ENCODE data around the gene NQO1. TPM values are rescaled to one million over a fixed set of nuclear protein-coding genes. Genes with fewer than 3 reads are reported as not detected.

The NQO1 gene
- total and polyA plus RNA-seq, 2 of the 8 experiments (the other 6 are each of a cell fraction or from before 2014, with no cell fraction given): 32.7 to 45.7 TPM

DNA sequence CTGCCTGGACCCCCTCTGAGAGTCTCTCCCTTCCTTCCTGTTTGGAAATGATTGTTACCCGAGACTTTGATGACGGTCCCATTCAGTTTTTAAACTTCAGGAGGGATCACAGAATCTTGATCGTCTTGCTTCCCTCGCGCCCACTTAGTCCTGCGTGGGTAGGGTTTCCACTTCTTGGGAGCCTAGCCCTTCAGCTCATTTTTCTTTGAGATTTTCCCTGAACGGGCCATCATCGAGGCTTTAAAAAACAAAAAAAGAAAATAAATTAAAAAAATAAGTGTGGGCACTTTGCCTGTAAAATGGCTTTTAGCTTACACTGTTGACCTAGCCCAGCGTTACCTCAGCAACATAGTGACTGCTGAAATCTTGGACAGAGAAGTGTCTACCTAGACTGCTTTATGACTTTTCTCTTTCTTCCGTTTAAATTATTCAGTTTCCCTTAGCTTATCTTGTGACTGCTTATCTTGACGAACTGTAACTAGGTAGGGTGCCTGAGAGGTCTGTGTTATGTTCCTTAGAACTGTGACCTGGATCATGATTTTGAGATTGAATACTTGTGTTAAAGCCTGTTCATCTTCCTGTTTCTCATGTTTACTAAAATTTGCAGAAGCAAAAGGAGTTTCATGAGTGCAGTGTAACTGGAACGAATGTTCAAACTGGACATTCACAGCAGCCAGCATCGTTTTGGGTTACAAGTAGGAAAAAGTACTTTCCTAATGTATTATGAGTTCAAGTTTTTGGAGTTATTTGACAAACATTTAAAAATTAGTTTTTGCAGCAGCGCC is 36.6 kb upstream of the NQO1 start:
- Histone ChIP-seq H2AK5ac (ENCODE audit: low read depth, low read length) (no peak overlapping the region), H2BK12ac (ENCODE audit: low read depth, low read length) (no peak overlapping the region), H3K27ac (ENCODE audit: low read depth, low read length) (peak overlapping the region; percentile 66; the same call in 1 of the 2 replicates), H3K9ac (replicated peaks in 1 of 4; ENCODE audit: extremely low read depth in 1 of 4, low read depth in 3 of 4, low read length in 3 of 4) (peak overlapping the region; percentile 57 to 85 (median 73)), H3K9me3 (ENCODE audit: insufficient read depth in 2 of 2, low read depth in 1 of 2, low read length in 1 of 2) (peaks cover 0 to 5% of the 10 kb centered on the region in 2 experiments; a peak in 1 of 4 replicates), H3K36me3 (ENCODE audit: control insufficient read depth in 2 of 4, insufficient read depth in 4 of 4, low read length in 3 of 4) (no peaks in the 10 kb centered on the region), H3K4ac (replicated peaks; ENCODE audit: insufficient read length, low read depth, low read length) (no peak overlapping the region), H3K23ac (ENCODE audit: insufficient read length) (no peak overlapping the region), H4K91ac (replicated peaks; ENCODE audit: insufficient read length, low read length) (no peak overlapping the region), H3K4me2 (ENCODE audit: insufficient read depth in 1 of 2, low read depth in 2 of 2, low read length in 2 of 2) (peak overlapping the region; percentile 78 to 89), H2BK120ac (replicated peaks; ENCODE audit: low read depth, low read length) (no peak overlapping the region), H3K79me2 (ENCODE audit: control insufficient read depth in 1 of 2, insufficient read depth in 2 of 2, low read length in 2 of 2) (peaks cover 9 to 52% of the 10 kb centered on the region in 2 experiments), H2BK5ac (ENCODE audit: low read depth, low read length) (peak overlapping the region; percentile 81; the same call in 1 of the 2 replicates), H3K4me3 (ENCODE audit: extremely low read depth in 1 of 4, insufficient read depth in 2 of 4, low read depth in 3 of 4, low read length in 4 of 4) (peak overlapping the region; percentile 84 to 100 (median 96)), H3K4me1 (replicated peaks in 1 of 4; ENCODE audit: control insufficient read depth in 3 of 4, insufficient read depth in 4 of 4, low read length in 3 of 4) (peaks cover 0 to 2% (median 0%) of the 10 kb centered on the region in 4 experiments; a peak in 3 of 7 replicates), H3K18ac (ENCODE audit: extremely low read depth, low read length) (peak overlapping the region; percentile 87; the same call in 1 of the 2 replicates), H2AFZ (ENCODE audit: low read length) (peak overlapping the region; percentile 83), H4K8ac (ENCODE audit: extremely low read depth, insufficient read depth, low read length) (0 out of 2 replicates have a peak overlapping the region, but pooled peaks have one; percentile 91), H3K79me1 (ENCODE audit: low read depth, low read length) (peaks cover 7% of the 10 kb centered on the region), H3K27me3 (replicated peaks in 1 of 4; ENCODE audit: control insufficient read depth in 3 of 4, extremely low read depth in 1 of 4, insufficient read depth in 3 of 4, low read length in 3 of 4) (no peaks in the 10 kb centered on the region), H2BK15ac (ENCODE audit: low read length) (no peak overlapping the region), H2BK20ac (ENCODE audit: low read length) (no peak overlapping the region), H3K14ac (ENCODE audit: insufficient read length) (no peak overlapping the region), H3K23me2 (ENCODE audit: low read depth, low read length) (peaks cover 5% of the 10 kb centered on the region; the same call in 1 of the 2 replicates), H4K20me1 (replicated peaks in 1 of 2; ENCODE audit: control insufficient read depth in 1 of 2, insufficient read depth in 2 of 2, low read length in 2 of 2) (no peaks in the 10 kb centered on the region), H3K56ac (replicated peaks; ENCODE audit: insufficient read length, low read depth, low read length) (peak overlapping the region; percentile 72), H4K5ac (ENCODE audit: insufficient read length, low read depth, low read length) (peak overlapping the region; percentile 96)
- FAIRE-seq (no peak), DNase-seq (ENCODE audit: low read depth in 1 of 2, low spot score in 2 of 2) (no peak)
- POLR2A ChIA-PET (ENCODE audit: partially characterized antibody): interaction anchor here (0.7 to 2.5 kb wide), 9 partner anchors 9 to 37 kb away, joined by 3 to 17 read pairs (median 3); partner anchors contain the start of genes NOB1 and NQO1
- WGBS, 2 experiments (ENCODE audit: extremely low coverage in 1 of 2, insufficient coverage in 1 of 2, insufficient read length in 1 of 2, insufficient replicate concordance in 2 of 2, low coverage in 1 of 2, low lambda C conversion rate in 2 of 2, missing lambda C conversion rate in 1 of 2): 31% methylated on average over 14 of the region's 14 CpGs; no CpG with 5 or more reads in 1 of the 2 experiments
- CTCF ChIA-PET (ENCODE audit: partially characterized antibody): interaction anchor here (1.0 to 2.0 kb wide), 4 partner anchors 8 to 80 kb away, joined by 3 to 6 read pairs (median 4); partner anchors contain the start of gene NOB1
- TF ChIP-seq, protein P1, sequence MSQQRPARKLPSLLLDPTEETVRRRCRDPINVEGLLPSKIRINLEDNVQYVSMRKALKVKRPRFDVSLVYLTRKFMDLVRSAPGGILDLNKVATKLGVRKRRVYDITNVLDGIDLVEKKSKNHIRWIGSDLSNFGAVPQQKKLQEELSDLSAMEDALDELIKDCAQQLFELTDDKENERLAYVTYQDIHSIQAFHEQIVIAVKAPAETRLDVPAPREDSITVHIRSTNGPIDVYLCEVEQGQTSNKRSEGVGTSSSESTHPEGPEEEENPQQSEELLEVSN (IDR thresholded peaks at IDR 0.05): no peak
- TF ChIP-seq GTF2F1 (IDR thresholded peaks at IDR 0.05; ENCODE audit: borderline replicate concordance, low read depth, low read length): no peak
- peak; percentile 24 for TF ChIP-seq ASH2L (IDR thresholded peaks at IDR 0.05; ENCODE audit: low read length)
- TF ChIP-seq CHD1 (IDR thresholded peaks at IDR 0.05; ENCODE audit: low read depth, low read length): no peak
- no peak for TF ChIP-seq SIRT6 (IDR thresholded peaks at IDR 0.05; ENCODE audit: low read length)
- no peak for TF ChIP-seq NRF1 (IDR thresholded peaks at IDR 0.05; ENCODE audit: low read depth, low read length)
- TF ChIP-seq POU5F1 (IDR thresholded peaks at IDR 0.05; ENCODE audit: low read depth, low read length): no peak
- no peak for TF ChIP-seq GABPA (IDR thresholded peaks at IDR 0.05; ENCODE audit: borderline replicate concordance, insufficient read depth, low read length)
- TF ChIP-seq, protein P2, sequence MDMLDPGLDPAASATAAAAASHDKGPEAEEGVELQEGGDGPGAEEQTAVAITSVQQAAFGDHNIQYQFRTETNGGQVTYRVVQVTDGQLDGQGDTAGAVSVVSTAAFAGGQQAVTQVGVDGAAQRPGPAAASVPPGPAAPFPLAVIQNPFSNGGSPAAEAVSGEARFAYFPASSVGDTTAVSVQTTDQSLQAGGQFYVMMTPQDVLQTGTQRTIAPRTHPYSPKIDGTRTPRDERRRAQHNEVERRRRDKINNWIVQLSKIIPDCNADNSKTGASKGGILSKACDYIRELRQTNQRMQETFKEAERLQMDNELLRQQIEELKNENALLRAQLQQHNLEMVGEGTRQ (IDR thresholded peaks at IDR 0.05; ENCODE audit: low read length): no peak
- no peak for TF ChIP-seq SRF (IDR thresholded peaks at IDR 0.05; ENCODE audit: low read depth, low read length)

All from H1 (cell line).